Vagina (tissue), 2 donors: ENCODE results near the gene ZBTB38. TPM values are rescaled to one million over a fixed set of nuclear protein-coding genes. Genes with fewer than 3 reads are reported as not detected.
A peak's percentile ranks its signal among the peaks of the same experiment; 100 is the strongest.

Experiments used
- DNase-seq, 2 donors: peaks; one replicate each; pipeline ENCODE4 v3.0.0-alpha.2; 2017; ENCODE audit errors: extremely low spot score in 2 of 2
- H3K27ac ChIP-seq: fragments of 200-600 bp; sonication (generic); one replicate; pipeline ENCODE4 v1.5.1; 2019
- H3K27me3 ChIP-seq: fragments of 200-600 bp; sonication (generic); one replicate; pipeline ENCODE4 v1.5.1; 2019
- H3K36me3 ChIP-seq, 2 donors: fragments of 200-600 bp; sonication (generic); one replicate each; pipeline ENCODE4 v1.5.1; 2017 to 2019
- H3K4me1 ChIP-seq: fragments of 200-600 bp; sonication (generic); one replicate; pipeline ENCODE4 v1.5.1; 2019
- H3K4me3 ChIP-seq, 2 donors: fragments of 200-600 bp; sonication (generic); 1 replicate in 1 of 2; 2 replicates in 1 of 2; pipeline ENCODE4 v1.5.1; 2016 to 2019
- H3K9me3 ChIP-seq: fragments of 200-600 bp; sonication (generic); one replicate; pipeline ENCODE4 v1.5.1; 2019
- CTCF ChIP-seq, 3 experiments: fragments of 450-650 bp in 2 of 3; fragments of 200-600 bp in 1 of 3; sonication (generic) in 1 of 3; IDR thresholded peaks; one replicate each; pipeline ENCODE4 v1.5.1; 2017 to 2019; ENCODE audit warnings: antibody characterized with exemption in 3 of 3, mild to moderate bottlenecking in 2 of 3, moderate library complexity in 2 of 3
- POLR2A ChIP-seq, 2 donors: fragments of 450-650 bp; IDR thresholded peaks; one replicate each; pipeline ENCODE4 v1.6.1; 2017; ENCODE audit warnings: antibody characterized with exemption in 2 of 2, mild to moderate bottlenecking in 2 of 2, moderate library complexity in 2 of 2
- POLR2AphosphoS5 ChIP-seq, 2 donors: sonication (generic); formaldehyde crosslinking; IDR thresholded peaks; one replicate each; pipeline ENCODE4 v1.9.0; 2017; ENCODE audit warnings: antibody characterized with exemption in 2 of 2, mild to moderate bottlenecking in 2 of 2, low read depth in 1 of 2; ENCODE audit not compliant: insufficient read depth in 1 of 2
- intact Hi-C: fragments of 100-400 bp; cut with DNase I; formaldehyde crosslinking; loops from one replicate; pipeline ENCODE4 v1.15.1; 2023
- total RNA-seq: library from RNA; depleted of rRNA; stranded (reverse); fragments of >200 nt; gene quantifications from one replicate; pipeline ENCODE4 v1.2.3, GENCODE V29; 2016

The ZBTB38 gene, protein sequence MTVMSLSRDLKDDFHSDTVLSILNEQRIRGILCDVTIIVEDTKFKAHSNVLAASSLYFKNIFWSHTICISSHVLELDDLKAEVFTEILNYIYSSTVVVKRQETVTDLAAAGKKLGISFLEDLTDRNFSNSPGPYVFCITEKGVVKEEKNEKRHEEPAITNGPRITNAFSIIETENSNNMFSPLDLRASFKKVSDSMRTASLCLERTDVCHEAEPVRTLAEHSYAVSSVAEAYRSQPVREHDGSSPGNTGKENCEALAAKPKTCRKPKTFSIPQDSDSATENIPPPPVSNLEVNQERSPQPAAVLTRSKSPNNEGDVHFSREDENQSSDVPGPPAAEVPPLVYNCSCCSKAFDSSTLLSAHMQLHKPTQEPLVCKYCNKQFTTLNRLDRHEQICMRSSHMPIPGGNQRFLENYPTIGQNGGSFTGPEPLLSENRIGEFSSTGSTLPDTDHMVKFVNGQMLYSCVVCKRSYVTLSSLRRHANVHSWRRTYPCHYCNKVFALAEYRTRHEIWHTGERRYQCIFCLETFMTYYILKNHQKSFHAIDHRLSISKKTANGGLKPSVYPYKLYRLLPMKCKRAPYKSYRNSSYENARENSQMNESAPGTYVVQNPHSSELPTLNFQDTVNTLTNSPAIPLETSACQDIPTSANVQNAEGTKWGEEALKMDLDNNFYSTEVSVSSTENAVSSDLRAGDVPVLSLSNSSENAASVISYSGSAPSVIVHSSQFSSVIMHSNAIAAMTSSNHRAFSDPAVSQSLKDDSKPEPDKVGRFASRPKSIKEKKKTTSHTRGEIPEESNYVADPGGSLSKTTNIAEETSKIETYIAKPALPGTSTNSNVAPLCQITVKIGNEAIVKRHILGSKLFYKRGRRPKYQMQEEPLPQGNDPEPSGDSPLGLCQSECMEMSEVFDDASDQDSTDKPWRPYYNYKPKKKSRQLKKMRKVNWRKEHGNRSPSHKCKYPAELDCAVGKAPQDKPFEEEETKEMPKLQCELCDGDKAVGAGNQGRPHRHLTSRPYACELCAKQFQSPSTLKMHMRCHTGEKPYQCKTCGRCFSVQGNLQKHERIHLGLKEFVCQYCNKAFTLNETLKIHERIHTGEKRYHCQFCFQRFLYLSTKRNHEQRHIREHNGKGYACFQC (N-terminal part only)
- 88.6 TPM for total RNA-seq

DNA sequence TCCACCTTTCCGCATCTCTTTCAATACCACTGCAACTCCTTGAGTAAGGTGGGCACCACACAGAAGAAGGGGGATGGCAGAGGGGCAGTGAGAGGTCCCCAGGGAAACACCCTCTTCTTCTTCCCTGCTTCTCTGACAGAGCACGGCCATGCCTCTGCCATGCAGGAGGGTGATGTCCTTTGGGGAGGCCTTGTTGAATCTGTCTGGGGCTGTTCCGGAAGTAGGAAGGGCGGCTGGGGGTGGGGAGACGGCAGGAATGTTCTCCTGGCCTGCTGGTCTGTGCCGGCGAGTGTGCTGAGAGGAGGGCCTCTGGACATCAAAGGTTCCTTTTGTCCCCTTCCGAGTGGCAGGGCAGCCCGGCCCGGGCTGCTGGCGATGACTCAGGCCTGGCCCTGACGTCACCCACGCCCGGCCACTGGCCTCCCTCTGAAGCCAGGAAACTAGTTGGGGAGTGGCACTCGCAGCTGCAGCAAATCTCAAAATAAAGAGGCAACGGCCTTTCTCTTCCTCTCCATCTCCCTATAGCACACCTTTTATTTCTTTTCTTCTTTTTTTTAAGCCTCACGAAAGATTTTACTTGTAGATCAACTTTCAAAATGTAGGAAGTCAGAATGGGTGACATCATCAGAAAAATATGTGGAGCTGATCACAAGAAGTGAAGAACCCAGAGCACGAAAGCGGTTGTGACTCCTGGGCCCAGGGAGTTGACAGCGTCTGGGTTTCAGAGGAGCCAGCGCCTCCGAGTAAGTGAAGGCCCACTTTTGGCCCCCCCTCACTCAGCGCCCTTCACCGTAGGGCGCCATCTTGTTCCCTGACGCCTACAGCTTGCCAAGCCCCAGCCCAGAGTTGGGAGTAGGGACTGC lies at the start of gene ZBTB38:
TSS of gene ZBTB38 (plus strand) at position 443 of the 863 bp plus-strand sequence. CDS start 73,885 bp downstream, outside the sequence.
- Histone ChIP-seq H3K9me3 (no peaks in the 10 kb centered on the region), H3K27me3 (no peaks in the 10 kb centered on the region), H3K27ac (peak within 1 kb of the TSS; percentile 94), H3K36me3 (no peaks in the 10 kb centered on the region), H3K4me1 (peaks cover 43% of the 10 kb centered on the region), H3K4me3 (peak within 1 kb of the TSS; percentile 12 to 31)
- peak in 1 of 2 donors; percentile 93 for DNase-seq
- intact Hi-C loops = loop anchor here (10.0 kb wide), 2 partner anchors 47 to 63 kb away; no protein-coding TSS in a partner anchor
- TF ChIP-seq POLR2AphosphoS5 (IDR thresholded peaks at IDR 0.05; ENCODE audit: insufficient read depth in 1 of 2, low read depth in 1 of 2) (peak; percentile 87 to 91), CTCF (IDR thresholded peaks at IDR 0.05) (no peak), POLR2A (IDR thresholded peaks at IDR 0.05) (peak in 1 of 2 donors; percentile 39)

GRCh38 chr3:141320399-141321108 lies 47.8 kb upstream of the ZBTB38 start:
- TF ChIP-seq CTCF (IDR thresholded peaks at IDR 0.05) = no peak
- TF ChIP-seq POLR2AphosphoS5 (IDR thresholded peaks at IDR 0.05; ENCODE audit: insufficient read depth in 1 of 2, low read depth in 1 of 2) = no peak
- TF ChIP-seq POLR2A (IDR thresholded peaks at IDR 0.05) = no peak
- no peak overlapping the region for H3K27ac ChIP-seq
- no peak for DNase-seq
- H3K27me3 ChIP-seq = no peaks in the 10 kb centered on the region
- H3K9me3 ChIP-seq = no peaks in the 10 kb centered on the region
- no peaks in the 10 kb centered on the region for H3K36me3 ChIP-seq
- H3K4me3 ChIP-seq = no peak overlapping the region
- no peaks in the 10 kb centered on the region for H3K4me1 ChIP-seq
- intact Hi-C loops = no loop called here

DNA sequence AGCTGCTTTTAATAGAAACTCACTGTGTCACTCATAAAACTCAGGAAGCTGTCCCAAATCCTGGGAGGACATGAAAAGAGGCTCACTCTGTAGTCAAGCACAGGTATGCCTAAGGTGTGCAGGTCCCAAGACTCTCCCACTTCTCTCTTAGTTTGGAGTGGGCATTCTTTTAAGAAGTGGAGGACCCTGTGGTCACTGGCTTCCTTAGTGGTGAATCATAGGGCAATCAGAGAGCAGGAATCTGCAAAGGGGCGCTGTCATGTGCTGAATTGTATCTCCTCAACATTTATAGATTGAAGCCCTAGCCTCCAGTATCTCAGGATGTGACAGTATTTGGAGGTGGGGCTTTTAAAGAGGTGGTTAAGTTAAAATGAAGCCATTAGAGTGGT lies 47.2 kb upstream of the ZBTB38 start:
- no peaks in the 10 kb centered on the region for H3K36me3 ChIP-seq
- intact Hi-C loops = no loop called here
- H3K27me3 ChIP-seq = no peaks in the 10 kb centered on the region
- no peaks in the 10 kb centered on the region for H3K9me3 ChIP-seq
- no peak overlapping the region for H3K27ac ChIP-seq
- H3K4me1 ChIP-seq = no peaks in the 10 kb centered on the region
- no peak overlapping the region for H3K4me3 ChIP-seq
- TF ChIP-seq POLR2AphosphoS5 (IDR thresholded peaks at IDR 0.05; ENCODE audit: insufficient read depth in 1 of 2, low read depth in 1 of 2) (no peak), CTCF (IDR thresholded peaks at IDR 0.05) (no peak), POLR2A (IDR thresholded peaks at IDR 0.05) (no peak)
- DNase-seq = no peak
